Germinal center (tissue), 1 donor: Measurements from ENCODE around the gene PI16.
"Not testable (repeated sequence)": the region's sequence is repeated elsewhere in the genome, so short reads cannot be mapped to it uniquely, and the experiment has no call there.

ENCODE experiments used
- DNase-seq: peaks from one replicate; pipeline ENCODE4 v3.0.0; 2012; ENCODE audit warnings: mixed read lengths, low spot score

PI16 gene

GRCh38 chr6:36929152-36929551 is 25.4 kb upstream of the PI16 start:
- DNase-seq: no peak

- no peak for DNase-seq
Observed at GRCh38 chr6:36929607-36930006, 24.9 kb upstream of the PI16 start.

DNA sequence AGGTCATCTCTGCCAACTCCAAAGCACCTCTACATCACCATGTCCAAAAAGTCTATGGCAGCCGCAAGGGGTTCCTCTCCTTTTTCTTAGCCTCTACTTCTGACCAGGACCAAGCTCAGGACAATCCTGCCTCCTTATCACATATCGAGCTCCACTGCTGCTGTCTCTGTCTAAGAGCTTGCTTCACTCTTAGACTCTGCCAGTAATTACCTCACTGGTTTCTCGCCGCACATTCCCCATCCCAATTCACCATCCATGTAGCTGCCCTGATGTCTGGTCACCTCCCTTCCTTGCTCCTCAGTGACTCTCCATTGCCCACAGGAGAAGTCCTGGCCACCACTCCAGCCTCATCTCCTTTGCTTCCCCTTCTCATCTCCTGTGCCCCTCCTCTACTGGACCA is 24.1 kb upstream of the PI16 start:
- DNase-seq: no peak

DNA sequence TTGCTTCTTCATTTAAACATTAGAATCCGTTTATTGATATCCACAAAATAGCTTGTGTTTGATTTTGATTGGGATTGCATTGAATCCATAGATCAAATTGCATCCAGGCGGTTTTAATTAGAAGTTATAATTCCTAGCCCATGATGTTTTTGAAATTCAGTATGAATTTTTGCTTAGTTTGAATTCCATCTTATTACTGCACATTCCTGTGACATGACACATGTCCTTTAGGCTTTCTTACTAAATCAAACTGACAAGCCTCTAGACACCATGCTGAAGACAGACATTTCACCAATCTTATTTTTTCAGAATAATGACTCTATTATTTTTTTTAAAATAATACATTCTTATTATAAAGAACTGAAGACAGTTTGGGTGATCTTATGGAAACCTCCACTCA is 21.4 kb upstream of the PI16 start:
- DNase-seq: no peak

GRCh38 chr6:36933519-36933918 is 21.0 kb upstream of the PI16 start:
- no peak for DNase-seq

DNA sequence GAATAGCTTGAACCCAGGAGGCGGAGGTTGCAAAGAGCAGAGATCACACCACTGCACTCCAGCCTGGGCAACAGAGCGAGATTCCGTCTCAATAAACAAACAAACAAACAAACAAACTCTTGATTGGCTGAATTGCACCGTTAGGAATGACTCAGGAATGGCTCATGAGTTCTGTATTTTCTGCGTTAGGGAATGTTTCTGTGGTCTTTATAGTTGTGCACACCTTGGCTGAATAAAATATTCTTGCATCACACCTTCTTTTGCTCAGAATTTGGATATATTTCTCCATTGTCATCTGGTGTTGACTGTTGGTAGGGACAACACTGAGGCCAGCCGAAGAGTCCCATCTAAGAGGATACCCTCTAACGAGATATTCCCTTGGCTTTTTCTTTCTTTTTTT is 19.6 kb upstream of the PI16 start:
- no peak for DNase-seq

DNA sequence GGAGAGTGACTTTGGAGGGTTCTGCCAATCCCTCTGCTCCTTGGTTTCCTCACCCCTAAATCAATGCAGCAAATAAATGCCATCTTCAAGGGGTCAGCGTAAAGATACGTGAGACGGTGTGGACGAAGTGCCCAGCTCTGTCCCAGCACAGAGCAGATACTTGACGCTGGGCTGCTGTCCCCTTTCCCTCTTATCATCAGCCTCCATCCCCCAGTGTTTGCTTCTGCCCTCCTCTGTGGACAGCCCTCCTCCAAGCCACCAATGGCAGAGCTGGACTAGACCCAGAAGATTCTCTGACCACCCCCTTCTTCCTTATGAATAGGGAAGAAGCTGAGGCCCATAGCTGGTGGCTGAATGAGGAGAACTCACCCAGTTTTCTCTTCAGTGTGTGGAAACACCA is 17.7 kb upstream of the PI16 start:
- no peak for DNase-seq

DNA sequence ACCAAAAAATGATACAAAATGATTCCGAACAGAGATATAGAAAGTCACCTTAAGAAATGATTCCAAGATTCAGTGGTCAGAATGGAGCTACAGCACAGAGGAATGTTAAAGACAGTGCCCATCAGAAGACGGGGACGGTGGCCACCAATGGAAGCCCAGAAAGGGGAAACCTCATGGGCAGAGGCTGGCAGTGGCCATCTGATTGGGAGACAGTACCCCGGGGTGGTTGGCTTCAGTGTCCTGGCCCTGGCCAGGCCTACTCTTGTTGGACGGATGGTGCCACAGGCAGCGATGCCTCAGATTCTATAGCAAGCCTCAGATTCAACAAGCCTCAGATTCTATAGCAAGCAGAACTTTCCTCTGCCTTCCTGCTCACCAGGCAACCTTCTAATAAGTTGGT is 16.6 kb upstream of the PI16 start:
- DNase-seq: no peak

- no peak for DNase-seq
Observed at GRCh38 chr6:36938536-36938935, 16.0 kb upstream of the PI16 start.

DNA sequence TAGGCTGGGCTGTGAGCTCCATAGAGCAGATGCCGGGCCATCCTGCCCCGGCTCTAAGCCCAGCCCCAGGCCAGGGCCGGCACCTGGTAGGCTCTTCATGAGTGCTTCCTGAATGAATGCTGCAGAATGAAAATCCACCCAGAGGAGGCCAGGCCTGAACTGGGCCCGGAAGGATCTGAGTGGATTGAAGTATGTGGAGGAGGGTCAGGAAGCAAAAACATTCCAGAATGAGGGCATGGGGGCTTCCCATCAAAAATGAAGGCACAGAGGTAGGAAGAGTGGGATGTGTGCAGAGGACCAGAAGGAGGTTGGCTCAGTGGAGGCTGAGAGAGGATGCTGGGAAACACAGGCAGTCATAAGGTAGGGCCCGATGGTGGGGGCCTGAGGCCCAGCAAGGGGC is 15.5 kb upstream of the PI16 start:
- not testable (repeated sequence) for DNase-seq

GRCh38 chr6:36940027-36940426 is 14.5 kb upstream of the PI16 start:
- DNase-seq: no peak

GRCh38 chr6:36941561-36941960 is 13.0 kb upstream of the PI16 start:
- not testable (repeated sequence) for DNase-seq

DNA sequence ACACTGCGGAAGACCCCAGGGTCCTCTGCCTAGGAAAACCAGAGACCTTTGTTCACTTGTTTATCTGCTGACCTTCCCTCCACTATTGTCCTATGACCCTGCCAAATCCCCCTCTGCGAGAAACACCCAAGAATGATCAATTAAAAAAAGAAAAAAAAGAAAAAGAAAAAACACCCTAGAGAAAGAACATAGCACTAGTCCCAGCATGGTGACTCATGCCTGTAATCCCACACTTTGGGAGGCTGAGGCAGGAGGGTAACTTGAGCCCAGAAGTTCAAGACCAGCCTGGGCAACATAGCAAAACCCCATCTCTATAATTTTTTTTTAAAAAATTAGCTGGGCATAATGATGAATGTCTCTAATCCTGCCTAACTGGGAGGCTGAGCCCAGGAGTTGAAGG is 12.2 kb upstream of the PI16 start:
- DNase-seq: not testable (repeated sequence)

DNA sequence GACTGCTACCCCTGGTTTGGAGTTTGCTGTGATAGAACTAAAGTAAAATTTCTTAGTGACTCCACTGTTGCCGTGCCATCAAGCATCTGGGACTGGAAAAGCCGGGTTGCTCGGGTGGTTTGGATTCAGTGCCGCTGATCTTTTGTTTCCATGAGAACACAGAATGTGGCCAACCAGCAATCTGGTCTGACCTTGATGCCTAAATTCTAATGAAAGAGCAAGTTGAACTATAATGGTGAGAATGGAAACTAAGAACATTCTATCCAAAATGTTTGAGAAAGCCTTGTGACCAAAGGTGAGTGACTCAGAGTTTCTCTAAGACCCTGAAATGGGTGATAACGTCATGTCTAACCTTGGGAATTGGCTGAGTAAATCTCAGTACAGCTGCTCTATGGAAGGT is 9.9 kb upstream of the PI16 start:
- DNase-seq: no peak

DNA sequence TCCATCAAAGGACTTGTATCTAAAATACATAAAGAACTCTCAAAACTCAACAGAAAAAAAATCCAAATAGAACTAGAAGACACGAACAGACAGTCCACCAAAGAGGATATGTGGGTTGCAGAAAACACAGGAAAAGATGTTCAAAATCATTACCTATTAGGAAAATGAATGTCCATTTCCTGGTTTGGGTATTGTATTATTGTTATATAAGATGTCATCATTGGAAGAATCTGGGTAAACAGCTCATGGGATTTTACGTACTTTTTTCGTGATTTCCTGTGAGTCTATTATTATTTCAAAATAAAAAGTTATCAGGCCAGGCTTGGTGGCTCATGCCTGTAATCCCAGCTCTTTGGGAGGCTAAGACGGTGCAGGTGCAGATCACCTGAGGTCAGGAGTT is 9.2 kb upstream of the PI16 start:
- no peak for DNase-seq

DNA sequence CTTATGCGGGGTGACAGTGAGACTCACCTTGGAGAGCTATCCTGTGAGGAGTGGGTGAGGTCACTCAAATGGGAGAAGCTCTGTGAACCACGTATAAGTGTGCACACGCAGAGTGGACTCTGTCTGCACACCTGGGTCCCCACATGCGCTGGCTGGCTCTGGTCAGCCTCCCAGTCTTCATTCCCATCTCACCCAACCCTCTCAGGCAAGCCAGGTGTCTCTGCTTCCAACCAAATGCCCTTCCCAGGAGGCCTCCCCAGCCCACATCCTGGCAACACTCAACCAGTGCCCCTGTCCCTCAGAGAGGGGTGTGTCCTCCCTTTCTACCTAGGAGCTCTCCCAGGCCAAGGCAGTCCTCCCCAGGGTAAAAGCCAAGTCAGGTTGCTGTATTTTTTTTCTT is 8.0 kb upstream of the PI16 start:
- no peak for DNase-seq

GRCh38 chr6:36947570-36948351 is 6.8 kb upstream of the PI16 start:
- DNase-seq: no peak

GRCh38 chr6:36949076-36949475 is 5.5 kb upstream of the PI16 start:
- DNase-seq: not testable (repeated sequence)

DNA sequence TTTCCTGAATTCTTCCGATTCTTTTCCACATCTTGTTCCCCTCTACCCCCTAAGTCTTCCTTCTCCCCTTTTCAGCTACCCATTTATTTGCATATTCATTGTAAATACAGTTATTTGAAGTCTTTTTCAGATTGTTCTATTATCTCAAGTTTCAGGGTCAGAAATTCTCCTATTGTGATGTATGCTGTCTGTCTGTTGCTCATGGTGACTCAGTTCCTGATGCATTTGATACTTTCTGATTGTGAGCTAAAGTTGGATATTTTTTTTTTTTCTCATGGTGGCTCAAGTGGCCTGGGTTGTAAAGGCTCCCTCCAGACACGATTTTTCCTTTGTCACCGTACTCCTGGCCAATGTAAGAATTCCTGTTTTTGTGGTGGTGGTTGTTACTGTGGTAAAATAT is 4.9 kb upstream of the PI16 start:
- DNase-seq: no peak

DNA sequence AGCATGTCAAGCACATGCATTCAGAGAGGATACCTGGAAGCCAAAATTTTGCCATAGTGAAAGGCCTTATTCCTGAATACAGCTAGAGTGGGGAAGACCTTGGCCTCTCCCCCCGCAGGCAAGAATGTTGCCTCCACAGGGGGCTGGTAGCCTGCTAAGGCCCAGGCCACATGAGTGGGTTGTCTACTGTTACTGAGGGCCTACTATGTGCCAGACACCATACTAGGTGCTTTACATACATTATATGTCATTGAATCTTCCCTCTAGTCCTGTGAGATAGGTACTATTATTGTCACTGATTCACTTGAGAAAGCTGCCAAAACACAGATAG is 642 bp upstream of the PI16 start:
- no peak for DNase-seq

DNA sequence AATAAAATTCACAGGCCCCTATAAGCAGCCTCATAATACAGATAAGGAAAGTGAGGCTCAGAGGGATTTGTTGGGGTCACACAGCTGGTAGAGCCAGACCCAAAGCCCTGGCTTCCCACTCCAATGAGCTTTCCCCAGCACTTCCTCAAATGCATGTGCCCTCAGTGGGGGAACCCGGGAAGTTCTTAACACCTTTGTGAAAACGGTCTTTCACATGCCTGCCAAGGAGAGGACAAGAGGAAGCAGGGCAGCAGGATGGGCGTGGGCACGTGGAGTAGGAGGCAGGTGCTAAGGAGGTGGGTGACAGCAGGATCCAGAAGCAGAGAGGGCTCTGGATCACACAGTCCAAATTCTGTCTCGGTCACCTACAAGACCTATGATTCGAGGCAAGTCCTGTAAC is 598 bp downstream of the PI16 start:
- no peak for DNase-seq

- DNase-seq: no peak
Observed at GRCh38 chr6:36955671-36956445, 1.3 kb downstream of the PI16 start.

DNA sequence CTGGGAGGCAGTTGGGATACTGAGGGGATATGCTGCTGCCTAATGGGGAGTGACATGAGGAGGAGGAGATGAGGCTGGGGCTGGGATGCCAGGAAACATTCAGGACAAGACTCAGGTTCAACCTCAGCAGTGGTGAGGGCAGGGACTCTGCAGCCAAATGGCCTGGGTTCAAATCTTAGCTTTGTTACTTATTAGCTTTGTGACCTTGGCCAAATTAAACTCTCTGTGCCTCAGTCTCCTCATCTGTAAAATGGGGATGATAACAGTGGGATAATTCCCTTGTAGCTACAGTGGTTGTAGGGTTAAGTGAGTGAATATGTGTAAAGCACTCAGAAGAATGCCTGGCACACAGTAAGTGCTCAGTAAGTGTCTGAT is 1.9 kb downstream of the PI16 start:
- no peak for DNase-seq

GRCh38 chr6:36957773-36958271 is 3.3 kb downstream of the PI16 start:
- DNase-seq: no peak
